Heart right ventricle (tissue), 16 donors: Measurements from ENCODE around the gene MBD3. TPM values are rescaled to one million over a fixed set of nuclear protein-coding genes. Genes with fewer than 3 reads are reported as not detected.
A peak's percentile ranks its signal among the peaks of the same experiment; 100 is the strongest.

ENCODE experiments used
- ATAC-seq, 8 donors: fragments of 200-7000 bp; cut with Tn5 transposase; one replicate each; pipeline ENCODE4 v1.9.1; 2020; ENCODE audit warnings: mild to moderate bottlenecking in 8 of 8, moderate library complexity in 8 of 8, moderate number of reproducible peaks in 1 of 8
- DNase-seq, 2 donors: peaks; one replicate each; pipeline ENCODE4 v3.0.0-alpha.2; 2020
- H3K27ac ChIP-seq, 10 donors: fragments of 200-600 bp; sonication (generic) in 2 of 10; one replicate each; pipeline versions ENCODE4 v1.5.0 to v1.8.0; 2020 to 2022; ENCODE audit warnings: mild to moderate bottlenecking in 3 of 10
- H3K27me3 ChIP-seq, 7 donors: fragments of 200-600 bp; one replicate each; pipeline ENCODE4 v1.8.0; 2021 to 2022; ENCODE audit warnings: mild to moderate bottlenecking in 2 of 7
- H3K36me3 ChIP-seq, 9 donors: fragments of 200-600 bp; sonication (generic) in 1 of 9; one replicate each; pipeline versions ENCODE4 v1.5.0 to v1.8.0; 2020 to 2022; ENCODE audit warnings: mild to moderate bottlenecking in 2 of 9
- H3K4me1 ChIP-seq, 9 donors: fragments of 200-600 bp; sonication (generic) in 1 of 9; one replicate each; pipeline versions ENCODE4 v1.5.0 to v1.8.0; 2020 to 2022; ENCODE audit warnings: mild to moderate bottlenecking in 4 of 9
- H3K4me3 ChIP-seq, 10 donors: fragments of 200-600 bp; sonication (generic) in 2 of 10; one replicate each; pipeline versions ENCODE4 v1.5.0 to v1.8.0; 2020 to 2022; ENCODE audit warnings: mild to moderate bottlenecking in 7 of 10, moderate library complexity in 2 of 10
- H3K9me3 ChIP-seq, 11 donors: fragments of 200-600 bp in 10 of 11; sonication (generic) in 2 of 11; one replicate each; pipeline versions ENCODE4 v1.5.0 to v1.8.0; 2013 to 2022; ENCODE audit warnings: mild to moderate bottlenecking in 2 of 11, control low read depth in 1 of 11, moderate library complexity in 1 of 11
- WGBS, 2 donors: extraction: QIAGEN DNeasy Blood & Tissue Kit; methylation state at CpG; one replicate each; pipeline ENCODE4 v1.1.7; 2013; ENCODE audit warnings: inconsistent platforms in 1 of 2; 5-methylcytosine and 5-hydroxymethylcytosine counted together
- intact Hi-C, 10 donors: fragments of 100-400 bp; cut with DNase I; formaldehyde crosslinking; loops; one replicate each; pipeline versions ENCODE4 v1.11.1 to v1.14.2; 2022
- polyA plus RNA-seq, 2 donors: library from polyadenylated mRNA; stranded (reverse); fragments of 200-250 nt; gene quantifications; one replicate each; pipeline ENCODE4 v1.2.3, GENCODE V29; 2013
- total RNA-seq, 10 donors: library from RNA; stranded (reverse); fragmentation: NEBNext Ultra II Directional in 3 of 10; extraction: Animal tissue kit (Norgen Biotek cat#: 25700) in 3 of 10; gene quantifications; one replicate each; pipeline versions ENCODE4 v1.2.1 to v1.2.4, GENCODE V29; 2021 to 2023
- TF ChIP-seq, protein P1 (sequence below), 9 donors: fragments of 200-600 bp; sonication (generic) in 2 of 9; IDR thresholded peaks; one replicate each; pipeline versions ENCODE4 v1.5.0 to v1.8.0; 2021 to 2022; ENCODE audit warnings: antibody characterized with exemption in 9 of 9, mild to moderate bottlenecking in 5 of 9, moderate library complexity in 1 of 9
- donor health status: Arrhythmogenic right ventricular cardiomyopathy.
- donor health status: ischemic (EF 13 %, LVEDD 7.1; RV severe dilation, severe dysfunction).
- donor health status: healthy with polysubstance abuse.
- donor health status: DM: no; HTN: yes; CAD: no.
- donor health status: DM: no; HTN: no; CAD: no.
- donor health status: ischemic (EF 25% LVEDD 6.9; RV normal size, moderate dysfunction).
- donor health status: ischemic (EF 25% LVEDD 5.7; RV mildly dilated, moderate dysfunction).
- donor health status: healthy.
- donor health status: DM: yes; HTN: yes; CAD: no.
- donor health status: Ischemic cardiomyopathy.
- donor health status: ischemic (EF 35%, LVEDD 5.7; RV mildly dilated, moderate dysfunction).
- donor health status: nonischemic (EF 11% LVEDD 7.7; RV severe dilation, severe dysfunction).
- donor health status: DM: yes; HTN: yes; CAD: no.
- donor health status: PGD.
- donor health status: ischemic (EF 29% LVEDD 5.4; RV normal size, mild dysfunction).
- donor health status: nonischemic (EF 23%, LVEDD 6.1; RV moderate dilation, normal function).

MBD3 gene
- total and polyA plus RNA-seq, 12 donors, result 34.5 to 125 (median 52.4) TPM

GRCh38 chr19:1577090-1577928, 15.4 kb downstream of the MBD3 start:
- H3K27ac ChIP-seq, result peak overlapping the region in 8 of 10 donors; percentile 12 to 67 (median 32)
- WGBS, 2 donors, result 57 to 69% methylated on average over 41 of the region's 41 CpGs

DNA sequence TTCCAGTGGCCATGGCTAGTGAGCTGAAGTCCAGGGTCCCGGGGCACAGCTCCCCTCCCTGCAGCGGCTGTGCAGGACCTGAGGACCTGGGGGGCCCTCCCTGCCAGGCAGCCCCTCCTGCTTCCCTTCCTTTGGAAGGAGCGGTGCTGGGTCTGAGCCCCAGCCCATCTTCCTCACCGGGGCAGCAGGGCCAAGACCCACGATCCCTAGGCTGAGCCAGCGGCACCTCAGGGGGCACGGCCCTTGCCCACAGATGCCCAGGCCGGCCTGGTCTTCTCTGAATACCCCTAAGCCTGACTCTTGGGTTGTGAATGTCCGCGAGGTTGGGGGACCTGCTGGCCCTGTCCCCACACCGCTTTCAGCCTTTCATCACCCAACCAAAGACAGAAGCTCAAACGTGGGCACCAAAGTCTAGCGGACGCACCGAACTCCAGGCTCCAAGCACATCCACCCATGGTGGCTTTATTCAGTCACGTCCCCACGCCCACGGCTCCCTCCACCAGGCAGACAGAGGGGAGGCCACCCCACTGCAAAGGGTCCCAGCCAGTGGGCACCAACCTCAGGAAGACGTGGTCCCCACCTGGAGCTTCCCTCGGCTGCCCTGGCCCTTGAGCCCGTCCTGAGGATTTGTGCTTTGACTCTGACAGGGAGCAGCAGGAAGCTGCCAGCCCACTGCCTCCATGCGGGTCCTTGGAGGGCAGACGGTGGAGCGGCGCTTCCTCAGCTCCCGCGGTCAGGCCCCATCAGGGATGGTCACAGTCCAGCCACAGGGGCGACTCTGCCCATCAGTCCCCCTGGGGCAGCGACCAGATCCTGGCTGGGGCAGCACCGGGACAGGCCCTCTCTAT, 16.2 kb downstream of the MBD3 start:
- Histone ChIP-seq H3K9me3 (no peaks in the 10 kb centered on the region), H3K4me3 (no peak overlapping the region), H3K27me3 (no peaks in the 10 kb centered on the region), H3K4me1 (peaks cover 0 to 13% (median 0%) of the 10 kb centered on the region in 9 donors), H3K27ac (peak overlapping the region in 1 of 10 donors; percentile 39), H3K36me3 (peaks cover 0 to 58% (median 20%) of the 10 kb centered on the region in 9 donors)
- TF ChIP-seq, protein P1, sequence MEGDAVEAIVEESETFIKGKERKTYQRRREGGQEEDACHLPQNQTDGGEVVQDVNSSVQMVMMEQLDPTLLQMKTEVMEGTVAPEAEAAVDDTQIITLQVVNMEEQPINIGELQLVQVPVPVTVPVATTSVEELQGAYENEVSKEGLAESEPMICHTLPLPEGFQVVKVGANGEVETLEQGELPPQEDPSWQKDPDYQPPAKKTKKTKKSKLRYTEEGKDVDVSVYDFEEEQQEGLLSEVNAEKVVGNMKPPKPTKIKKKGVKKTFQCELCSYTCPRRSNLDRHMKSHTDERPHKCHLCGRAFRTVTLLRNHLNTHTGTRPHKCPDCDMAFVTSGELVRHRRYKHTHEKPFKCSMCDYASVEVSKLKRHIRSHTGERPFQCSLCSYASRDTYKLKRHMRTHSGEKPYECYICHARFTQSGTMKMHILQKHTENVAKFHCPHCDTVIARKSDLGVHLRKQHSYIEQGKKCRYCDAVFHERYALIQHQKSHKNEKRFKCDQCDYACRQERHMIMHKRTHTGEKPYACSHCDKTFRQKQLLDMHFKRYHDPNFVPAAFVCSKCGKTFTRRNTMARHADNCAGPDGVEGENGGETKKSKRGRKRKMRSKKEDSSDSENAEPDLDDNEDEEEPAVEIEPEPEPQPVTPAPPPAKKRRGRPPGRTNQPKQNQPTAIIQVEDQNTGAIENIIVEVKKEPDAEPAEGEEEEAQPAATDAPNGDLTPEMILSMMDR (IDR thresholded peaks at IDR 0.05), result no peak
- no peak for DNase-seq
- ATAC-seq, result peak in 3 of 8 donors; percentile 2 to 19 (median 4)
- intact Hi-C loops, result no loop called here
- WGBS, 2 donors, result 87 to 89% methylated on average over 30 of the region's 30 CpGs

More at GRCh38 chr19:1577090-1577928, 15.4 kb downstream of the MBD3 start:
- ATAC-seq (peak in 7 of 8 donors; percentile 19 to 73 (median 54)), DNase-seq (peak; percentile 28 to 68)
- no peaks in the 10 kb centered on the region for H3K9me3 ChIP-seq
- H3K4me3 ChIP-seq, result no peak overlapping the region
- H3K36me3 ChIP-seq, result peaks cover 0 to 66% (median 27%) of the 10 kb centered on the region in 9 donors
- intact Hi-C loops, result no loop called here
- TF ChIP-seq, protein P1 (IDR thresholded peaks at IDR 0.05), result no peak
- H3K27me3 ChIP-seq, result no peaks in the 10 kb centered on the region
- peaks cover 0 to 13% (median 0%) of the 10 kb centered on the region in 9 donors for H3K4me1 ChIP-seq

GRCh38 chr19:1575323-1576241, 17.1 kb downstream of the MBD3 start:
- no peak overlapping the region for H3K4me3 ChIP-seq
- ATAC-seq (no peak), DNase-seq (no peak)
- H3K27ac ChIP-seq, result no peak overlapping the region
- no peaks in the 10 kb centered on the region for H3K27me3 ChIP-seq
- H3K4me1 ChIP-seq, result peaks cover 0 to 13% (median 0%) of the 10 kb centered on the region in 9 donors
- H3K36me3 ChIP-seq, result peaks cover 0 to 49% (median 11%) of the 10 kb centered on the region in 9 donors
- TF ChIP-seq, protein P1 (IDR thresholded peaks at IDR 0.05), result no peak
- 87% methylated on average over 22 of the region's 22 CpGs for WGBS, 2 donors
- intact Hi-C loops, result no loop called here
- no peaks in the 10 kb centered on the region for H3K9me3 ChIP-seq
